Keratinocyte (primary cell): ENCODE measurements around the gene SULT1B1. TPM values are rescaled to one million over a fixed set of nuclear protein-coding genes. Genes with fewer than 3 reads are reported as not detected.

Source experiments
- DNase-seq: peaks from one replicate; pipeline ENCODE4 v3.0.0-alpha.2; 2011; ENCODE audit warnings: low read depth, missing footprints, low spot score
- FAIRE-seq: peaks from 2 replicates; lab custom pipeline; 2011; peaks lifted over from hg19 to GRCh38; lab: Jason Lieb, UNC
- H2AFZ ChIP-seq: 2 replicates; pipeline ENCODE4 v1.6.0; 2012; ENCODE audit warnings: low read length, control low read depth, inconsistent platforms; ENCODE audit not compliant: control insufficient read depth
- H3K27ac ChIP-seq: 2 replicates; pipeline ENCODE4 v1.5.1; 2011; ENCODE audit warnings: low read length; ENCODE audit not compliant: control insufficient read depth, insufficient read depth
- H3K27me3 ChIP-seq: 3 replicates; pipeline ENCODE4 v1.6.0; 2011; ENCODE audit warnings: low read length; ENCODE audit not compliant: control insufficient read depth, insufficient read depth; ENCODE audit errors: extremely low read depth
- H3K36me3 ChIP-seq, 2 experiments: 2 replicates in 1 of 2; 3 replicates in 1 of 2; pipeline ENCODE4 v1.5.1; 2011; ENCODE audit warnings: low read length in 2 of 2, mild to moderate bottlenecking in 1 of 2; ENCODE audit not compliant: control insufficient read depth in 2 of 2, insufficient read depth in 2 of 2; ENCODE audit errors: extremely low read depth in 1 of 2
- H3K4me1 ChIP-seq: 3 replicates; pipeline ENCODE4 v1.5.1; 2011; ENCODE audit warnings: low read length; ENCODE audit not compliant: control insufficient read depth, insufficient read depth; ENCODE audit errors: extremely low read depth
- H3K4me2 ChIP-seq: 3 replicates; pipeline ENCODE4 v1.6.0; 2011; ENCODE audit warnings: low read depth, low read length; ENCODE audit not compliant: control insufficient read depth, insufficient read depth; ENCODE audit errors: extremely low read depth
- H3K4me3 ChIP-seq, 3 experiments: fragments of 200-600 bp in 1 of 3; sonication (generic) in 1 of 3; 2 replicates in 2 of 3; 3 replicates in 1 of 3; pipeline ENCODE4 v1.5.1; 2011 to 2016; ENCODE audit warnings: low read length in 3 of 3, mild to moderate bottlenecking in 3 of 3, control low read depth in 2 of 3, inconsistent platforms in 1 of 3, low read depth in 1 of 3, mixed read lengths in 1 of 3, mixed run types in 1 of 3, moderate library complexity in 1 of 3; ENCODE audit not compliant: control insufficient read depth in 2 of 3, insufficient read depth in 2 of 3; ENCODE audit errors: extremely low read depth in 1 of 3
- H3K79me2 ChIP-seq: 2 replicates; pipeline ENCODE4 v1.6.0; 2012; ENCODE audit warnings: low read length; ENCODE audit not compliant: control insufficient read depth, insufficient read depth
- H3K9ac ChIP-seq: 3 replicates; pipeline ENCODE4 v1.6.0; 2011; ENCODE audit warnings: low read length; ENCODE audit not compliant: control insufficient read depth, insufficient read depth; ENCODE audit errors: extremely low read depth
- H3K9me1 ChIP-seq: 3 replicates; pipeline ENCODE4 v1.6.0; 2011; ENCODE audit warnings: low read length; ENCODE audit not compliant: control insufficient read depth, insufficient read depth; ENCODE audit errors: extremely low read depth
- H3K9me3 ChIP-seq: 2 replicates; pipeline ENCODE4 v1.5.1; 2012; ENCODE audit warnings: low read depth, low read length; ENCODE audit not compliant: control insufficient read depth
- H4K20me1 ChIP-seq: 3 replicates; pipeline ENCODE4 v1.6.0; 2011; ENCODE audit warnings: low read length; ENCODE audit not compliant: control insufficient read depth, insufficient read depth; ENCODE audit errors: extremely low read depth
- EZH2 ChIP-seq: IDR thresholded peaks from one replicate; pipeline ENCODE4 v1.6.1; 2012; ENCODE audit warnings: inconsistent platforms, mild to moderate bottlenecking, low read length, moderate library complexity
- dilution Hi-C: fragments of 300-500 bp; cut with MboI; formaldehyde crosslinking; loops from one replicate; pipeline ENCODE4 v1.7.0; 2020; ENCODE audit warnings: low sequenced_read_pairs; ENCODE audit not compliant: extremely low pct_ligation_motif_present
- polyA plus RNA-seq, 5 experiments: library from polyadenylated mRNA; depleted of rRNA in 3 of 5; stranded (reverse) in 3 of 5; stranded (forward) in 1 of 5; unstranded in 1 of 5; fragments of >200 nt; gene quantifications; 1 replicate in 1 of 5; 2 replicates in 3 of 5; 3 replicates in 1 of 5; pipeline versions ENCODE4 v1.2.1 to v1.2.3, GENCODE V29; 2011 to 2012; ENCODE audit warnings: missing spikeins in 2 of 5, low read depth in 1 of 5, low replicate concordance in 1 of 5
- TF ChIP-seq, protein P1 (sequence below), 3 experiments: IDR thresholded peaks in 1 of 3; conservative IDR thresholded peaks in 1 of 3; optimal IDR thresholded peaks in 1 of 3; 2 replicates in 2 of 3; 3 replicates in 1 of 3; pipeline versions ENCODE3 to v1.5.1; 2011; ENCODE audit warnings: low read length in 3 of 3, mild to moderate bottlenecking in 3 of 3, moderate library complexity in 2 of 3, control low read depth in 1 of 3, inconsistent platforms in 1 of 3; ENCODE audit not compliant: insufficient read depth in 2 of 3; ENCODE audit errors: extremely low read depth in 1 of 3

SULT1B1 gene
- polyA plus RNA-seq, 1 donor (not counting 4 experiments of a cell fraction or from before 2014, with no cell fraction given): 0.39 TPM

DNA sequence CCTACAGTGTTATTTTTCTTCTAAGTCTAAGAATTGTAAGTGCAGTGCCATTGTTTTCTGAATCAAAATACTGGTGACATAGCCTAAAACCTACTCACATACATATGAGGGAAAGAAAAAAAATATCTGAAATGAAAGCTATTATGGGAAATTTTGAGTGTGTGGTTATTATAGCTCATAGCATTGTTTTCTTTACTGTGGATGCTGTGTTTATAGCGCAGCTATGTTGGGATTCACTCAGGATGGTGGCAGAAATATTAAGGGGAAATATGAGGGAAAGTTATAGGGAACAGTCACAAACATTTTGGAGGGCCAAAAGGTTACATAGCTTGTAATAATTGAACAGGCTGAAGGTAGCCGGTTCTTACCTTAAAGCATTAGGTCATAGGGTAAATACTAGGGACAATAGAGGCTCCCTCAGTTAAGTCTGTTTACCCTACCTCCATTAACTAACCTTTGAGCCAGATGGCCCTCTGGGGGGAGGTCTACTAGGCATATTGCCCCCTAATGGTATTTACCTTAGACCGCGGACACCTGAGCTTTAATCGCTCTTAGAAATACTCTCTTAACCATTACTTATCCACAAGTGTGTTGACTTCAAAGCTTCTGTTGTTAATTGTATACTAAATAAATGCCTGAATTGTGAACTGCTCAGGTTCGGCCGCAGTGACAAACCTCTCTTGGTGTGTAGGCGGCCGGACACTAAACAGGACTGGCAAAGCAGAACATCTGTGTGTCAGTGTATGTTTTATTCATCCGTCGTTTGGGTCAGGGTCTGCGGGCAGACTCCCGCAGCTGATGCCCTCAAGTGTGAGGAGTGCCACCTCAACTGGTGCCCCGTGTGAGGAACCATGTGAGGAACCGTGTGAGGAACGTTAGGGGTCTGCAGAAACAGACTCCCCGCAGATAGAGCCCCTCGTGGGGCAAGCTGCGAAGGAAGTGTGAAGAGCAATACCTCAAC, 21.3 kb upstream of the SULT1B1 start:
- no peak for FAIRE-seq

DNA sequence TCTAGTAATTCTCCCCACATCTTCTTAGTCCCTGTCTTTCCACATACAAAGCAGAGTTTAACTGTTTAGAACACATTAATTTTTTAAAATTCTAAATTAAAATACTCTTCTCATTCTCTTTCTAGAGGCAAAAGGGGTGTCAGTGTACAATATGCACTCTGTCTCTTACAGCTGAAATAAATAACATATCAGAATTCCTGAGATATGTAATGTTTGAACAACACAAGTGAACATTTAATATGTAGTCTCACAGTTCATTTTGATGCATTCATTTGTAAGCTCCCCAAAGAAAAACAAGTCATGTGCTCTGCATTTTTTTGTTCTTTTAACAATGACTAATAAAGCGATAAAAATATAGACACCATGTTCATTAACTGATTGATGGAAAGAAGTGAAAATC, 19.7 kb upstream of the SULT1B1 start:
- H3K9me3 ChIP-seq: peaks cover 8% of the 10 kb centered on the region
- TF ChIP-seq, protein P1, sequence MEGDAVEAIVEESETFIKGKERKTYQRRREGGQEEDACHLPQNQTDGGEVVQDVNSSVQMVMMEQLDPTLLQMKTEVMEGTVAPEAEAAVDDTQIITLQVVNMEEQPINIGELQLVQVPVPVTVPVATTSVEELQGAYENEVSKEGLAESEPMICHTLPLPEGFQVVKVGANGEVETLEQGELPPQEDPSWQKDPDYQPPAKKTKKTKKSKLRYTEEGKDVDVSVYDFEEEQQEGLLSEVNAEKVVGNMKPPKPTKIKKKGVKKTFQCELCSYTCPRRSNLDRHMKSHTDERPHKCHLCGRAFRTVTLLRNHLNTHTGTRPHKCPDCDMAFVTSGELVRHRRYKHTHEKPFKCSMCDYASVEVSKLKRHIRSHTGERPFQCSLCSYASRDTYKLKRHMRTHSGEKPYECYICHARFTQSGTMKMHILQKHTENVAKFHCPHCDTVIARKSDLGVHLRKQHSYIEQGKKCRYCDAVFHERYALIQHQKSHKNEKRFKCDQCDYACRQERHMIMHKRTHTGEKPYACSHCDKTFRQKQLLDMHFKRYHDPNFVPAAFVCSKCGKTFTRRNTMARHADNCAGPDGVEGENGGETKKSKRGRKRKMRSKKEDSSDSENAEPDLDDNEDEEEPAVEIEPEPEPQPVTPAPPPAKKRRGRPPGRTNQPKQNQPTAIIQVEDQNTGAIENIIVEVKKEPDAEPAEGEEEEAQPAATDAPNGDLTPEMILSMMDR (optimal IDR thresholded peaks at IDR 0.05 in 1 of 3, IDR thresholded peaks at IDR 0.05 in 1 of 3, conservative IDR thresholded peaks at IDR 0.05 in 1 of 3; ENCODE audit: extremely low read depth in 1 of 3, insufficient read depth in 2 of 3, low read length in 3 of 3): no peak
- TF ChIP-seq EZH2: no peak
- FAIRE-seq (no peak), DNase-seq (no peak)
- dilution Hi-C loops: no loop called here
- no peaks in the 10 kb centered on the region for H3K4me1 ChIP-seq
- H2AFZ ChIP-seq: no peak overlapping the region
- H3K4me3 ChIP-seq: no peak overlapping the region
- H3K27me3 ChIP-seq: no peaks in the 10 kb centered on the region
- no peaks in the 10 kb centered on the region for H3K9me1 ChIP-seq
- H3K9ac ChIP-seq: no peak overlapping the region
- H4K20me1 ChIP-seq: no peaks in the 10 kb centered on the region
- no peaks in the 10 kb centered on the region for H3K79me2 ChIP-seq
- H3K4me2 ChIP-seq: no peak overlapping the region
- H3K36me3 ChIP-seq: no peaks in the 10 kb centered on the region
- no peak overlapping the region for H3K27ac ChIP-seq

More for the DNA sequence above, 21.3 kb upstream of the SULT1B1 start:
- Histone ChIP-seq H3K36me3 (no peaks in the 10 kb centered on the region), H3K9me1 (no peaks in the 10 kb centered on the region), H3K4me1 (no peaks in the 10 kb centered on the region), H3K9ac (no peak overlapping the region), H3K79me2 (no peaks in the 10 kb centered on the region), H3K27me3 (no peaks in the 10 kb centered on the region), H4K20me1 (no peaks in the 10 kb centered on the region), H3K4me3 (no peak overlapping the region), H3K9me3 (peaks cover 8% of the 10 kb centered on the region), H3K27ac (no peak overlapping the region), H2AFZ (no peak overlapping the region), H3K4me2 (no peak overlapping the region)
- TF ChIP-seq, protein P1 (optimal IDR thresholded peaks at IDR 0.05 in 1 of 3, IDR thresholded peaks at IDR 0.05 in 1 of 3, conservative IDR thresholded peaks at IDR 0.05 in 1 of 3; ENCODE audit: extremely low read depth in 1 of 3, insufficient read depth in 2 of 3, low read length in 3 of 3): no peak
- TF ChIP-seq EZH2: no peak
- dilution Hi-C loops: no loop called here
- DNase-seq: no peak
